A549 (cell line): Measurements from ENCODE around the gene CSNK2A1. TPM values are rescaled to one million over a fixed set of nuclear protein-coding genes. Genes with fewer than 3 reads are reported as not detected.

ENCODE experiments used
- ATAC-seq, 2 experiments: fragments of 200-7000 bp in 1 of 2; fragments of >200 bp in 1 of 2; cut with Nextera tagmentation in 1 of 2; cut with Tn5 transposase in 1 of 2; 3 replicates each; pipeline versions ENCODE4 v1.8.0 to v1.9.1; 2018 to 2020; ENCODE audit warnings: mild to moderate bottlenecking in 1 of 2, moderate library complexity in 1 of 2
- CTCF ChIA-PET: fragments of 300-600 bp; sonication (Branson Sonifier 250); formaldehyde crosslinking; extraction: SDS; loops from one replicate; lab custom pipeline; 2021; ENCODE audit warnings: antibody characterized with exemption, inconsistent platforms; lab: Yijun Ruan, JAX
- POLR2A ChIA-PET: fragments of 350-600 bp; formaldehyde crosslinking; extraction: SDS; loops from one replicate; lab custom pipeline; 2021; ENCODE audit warnings: antibody characterized with exemption, inconsistent platforms; lab: Yijun Ruan, JAX
- DNase-seq, 2 experiments: peaks; one replicate each; pipeline versions ENCODE4 v3.0.0 to v3.0.0-alpha.2; 2011 to 2016; ENCODE audit warnings: low read depth in 1 of 2, low spot score in 1 of 2
- FAIRE-seq: peaks from 2 replicates; lab custom pipeline; 2011; peaks lifted over from hg19 to GRCh38; lab: Jason Lieb, UNC
- H3K27ac ChIP-seq, 2 experiments: fragments of >200 bp; sonication (Bioruptor Twin); formaldehyde crosslinking; 3 replicates each; pipeline ENCODE4 v1.5.1; 2016 to 2017
- H3K4me1 ChIP-seq: fragments of >200 bp; sonication (Bioruptor Twin); formaldehyde crosslinking; 3 replicates; pipeline ENCODE4 v1.6.1; 2016
- H3K4me2 ChIP-seq: fragments of >200 bp; sonication (Bioruptor Twin); formaldehyde crosslinking; 3 replicates; pipeline ENCODE4 v1.6.1; 2016
- H3K4me3 ChIP-seq: fragments of >200 bp; sonication (Bioruptor Twin); formaldehyde crosslinking; 3 replicates; pipeline ENCODE4 v1.5.1; 2016
- H3K9me3 ChIP-seq: fragments of >200 bp; sonication (Bioruptor Twin); formaldehyde crosslinking; 3 replicates; pipeline ENCODE4 v1.6.1; 2016
- CEBPB ChIP-seq, 2 experiments: fragments of >200 bp in 1 of 2; sonication (Bioruptor Twin) in 1 of 2; formaldehyde crosslinking in 1 of 2; IDR thresholded peaks; 2 replicates each; pipeline ENCODE4 v1.6.1; 2012 to 2016
- CHD2 ChIP-seq: fragments of 150-350 bp; IDR thresholded peaks from 2 replicates; pipeline ENCODE4 v1.6.1; 2014; ENCODE audit warnings: low read length; ENCODE audit not compliant: partially characterized antibody
- EHMT2 ChIP-seq: fragments of 200-600 bp; sonication (generic); IDR thresholded peaks from 2 replicates; pipeline ENCODE4 v1.6.1; 2016; ENCODE audit warnings: antibody characterized with exemption, low read depth, mild to moderate bottlenecking, moderate library complexity
- EP300 ChIP-seq, 2 experiments: fragments of >200 bp; sonication (Bioruptor Twin); formaldehyde crosslinking; IDR thresholded peaks; 2 replicates in 1 of 2; 3 replicates in 1 of 2; pipeline ENCODE4 v1.6.1; 2016 to 2017
- FOSL2 ChIP-seq, 2 experiments: fragments of 450-650 bp in 1 of 2; fragments of >200 bp in 1 of 2; sonication (Bioruptor Twin) in 1 of 2; formaldehyde crosslinking; IDR thresholded peaks; 2 replicates each; pipeline versions ENCODE4 v1.5.0 to v1.6.1; 2016 to 2020; ENCODE audit warnings: mild to moderate bottlenecking in 1 of 2, moderate library complexity in 1 of 2
- GATA3 ChIP-seq: IDR thresholded peaks from 2 replicates; pipeline ENCODE4 v1.6.1; 2012; ENCODE audit warnings: borderline replicate concordance
- HEYL ChIP-seq: fragments of 250-450 bp; sonication (Bioruptor Pico); IDR thresholded peaks from 2 replicates; pipeline ENCODE4 v1.8.0; 2021; ENCODE audit warnings: mild to moderate bottlenecking, moderate library complexity
- HOXA7 ChIP-seq: fragments of 250-450 bp; sonication (Bioruptor Pico); IDR thresholded peaks from 2 replicates; pipeline ENCODE4 v1.5.0; 2020; ENCODE audit warnings: mild to moderate bottlenecking, moderate library complexity
- HOXB13 ChIP-seq: fragments of 250-450 bp; sonication (Bioruptor Pico); IDR thresholded peaks from 2 replicates; pipeline ENCODE4 v1.5.0; 2020; ENCODE audit warnings: low read depth, mild to moderate bottlenecking, moderate library complexity
- JUN ChIP-seq, 2 experiments: fragments of >200 bp; sonication (Bioruptor Twin); formaldehyde crosslinking; IDR thresholded peaks; 2 replicates in 1 of 2; 3 replicates in 1 of 2; pipeline ENCODE4 v1.6.1; 2016 to 2017
- JUNB ChIP-seq: fragments of >200 bp; sonication (Bioruptor Twin); formaldehyde crosslinking; IDR thresholded peaks from 2 replicates; pipeline ENCODE4 v1.6.1; 2016
- MAZ ChIP-seq: fragments of 150-350 bp; IDR thresholded peaks from 2 replicates; pipeline ENCODE4 v1.6.1; 2014; ENCODE audit warnings: antibody characterized with exemption, low read depth, low read length, borderline replicate concordance
- NFE2L2 ChIP-seq: fragments of 150-350 bp; conservative IDR thresholded peaks from 2 replicates; pipeline ENCODE4 v1.6.1; 2014; ENCODE audit warnings: low read length
- PHF8 ChIP-seq: fragments of 200-600 bp; sonication (generic); IDR thresholded peaks from 2 replicates; pipeline ENCODE4 v1.6.1; 2016; ENCODE audit warnings: low read depth, mild to moderate bottlenecking, antibody characterized with exemption, moderate library complexity, borderline replicate concordance
- POLR2A ChIP-seq: IDR thresholded peaks from 2 replicates; pipeline ENCODE4 v1.6.1; 2012; ENCODE audit warnings: mild to moderate bottlenecking, low read length
- POLR2AphosphoS2 ChIP-seq: conservative IDR thresholded peaks from 2 replicates; pipeline ENCODE4 v1.6.1; 2012; ENCODE audit warnings: low read length, improper control_type of control experiment, inconsistent platforms
- REST ChIP-seq: fragments of 200-600 bp; sonication (generic); IDR thresholded peaks from 2 replicates; pipeline ENCODE4 v1.6.1; 2016; ENCODE audit warnings: antibody characterized with exemption, mild to moderate bottlenecking, moderate library complexity
- RFX5 ChIP-seq: fragments of 450-650 bp; IDR thresholded peaks from 2 replicates; pipeline ENCODE4 v1.7.1; 2014; ENCODE audit warnings: antibody characterized with exemption, mild to moderate bottlenecking, moderate library complexity
- RNF2 ChIP-seq: fragments of 200-600 bp; sonication (generic); IDR thresholded peaks from 2 replicates; pipeline ENCODE4 v1.6.1; 2016; ENCODE audit warnings: low read depth, mild to moderate bottlenecking, antibody characterized with exemption, moderate library complexity, borderline replicate concordance
- SMC3 ChIP-seq: fragments of >200 bp; sonication (Bioruptor Twin); formaldehyde crosslinking; IDR thresholded peaks from 3 replicates; pipeline ENCODE4 v1.6.1; 2018; ENCODE audit warnings: inconsistent platforms
- SREBF2 ChIP-seq: fragments of 450-650 bp; IDR thresholded peaks from 2 replicates; pipeline ENCODE4 v1.6.1; 2014; ENCODE audit warnings: mild to moderate bottlenecking, moderate library complexity
- USF2 ChIP-seq: fragments of 450-650 bp; IDR thresholded peaks from 2 replicates; pipeline ENCODE4 v1.6.1; 2014; ENCODE audit warnings: antibody characterized with exemption
- WGBS: methylation state at CpG from one replicate; pipeline ENCODE4 v1.1.6; 2017; ENCODE audit errors: missing lambda C conversion rate; 5-methylcytosine and 5-hydroxymethylcytosine counted together
- polyA plus RNA-seq, 4 experiments: library from polyadenylated mRNA; depleted of rRNA in 3 of 4; stranded (reverse); fragments of >200 nt; fragmentation: RNase III in 1 of 4; extraction: RNeasy Plus Mini Kit Qiagen cat#74134 plus additional on column Dnase treatment in 1 of 4; gene quantifications; 2 replicates in 3 of 4; 3 replicates in 1 of 4; pipeline ENCODE4 v1.2.3, GENCODE V29; 2011 to 2017
- TF ChIP-seq, protein P1 (sequence below): IDR thresholded peaks from 2 replicates; pipeline ENCODE4 v1.6.1; 2012; ENCODE audit warnings: low read depth, borderline replicate concordance
- TF ChIP-seq, protein P2 (sequence below): fragments of >200 bp; sonication (Bioruptor Twin); formaldehyde crosslinking; IDR thresholded peaks from 3 replicates; pipeline ENCODE4 v1.5.1; 2016

Gene CSNK2A1
- polyA plus RNA-seq, 2 of the 4 experiments (the other 2 are of a cell fraction): 157 to 306 TPM

GRCh38 chr20:528923-529604 lies 14.5 kb downstream of the CSNK2A1 start:
- peak overlapping the region; percentile 82 for H3K27ac ChIP-seq
- no peak for TF ChIP-seq POLR2A
- TF ChIP-seq RFX5: no peak
- no peak for TF ChIP-seq MAZ
- TF ChIP-seq SMC3: no peak
- TF ChIP-seq HOXB13: no peak
- TF ChIP-seq RNF2: no peak
- TF ChIP-seq, protein P1, sequence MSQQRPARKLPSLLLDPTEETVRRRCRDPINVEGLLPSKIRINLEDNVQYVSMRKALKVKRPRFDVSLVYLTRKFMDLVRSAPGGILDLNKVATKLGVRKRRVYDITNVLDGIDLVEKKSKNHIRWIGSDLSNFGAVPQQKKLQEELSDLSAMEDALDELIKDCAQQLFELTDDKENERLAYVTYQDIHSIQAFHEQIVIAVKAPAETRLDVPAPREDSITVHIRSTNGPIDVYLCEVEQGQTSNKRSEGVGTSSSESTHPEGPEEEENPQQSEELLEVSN: no peak
- TF ChIP-seq HEYL: no peak
- TF ChIP-seq PHF8: no peak
- TF ChIP-seq CEBPB (IDR thresholded peaks at IDR 0.05): peak; percentile 42 to 59; a peak in 1 of 4 replicates
- no peak for TF ChIP-seq EHMT2
- TF ChIP-seq SREBF2: no peak
- TF ChIP-seq FOSL2 (IDR thresholded peaks at IDR 0.05): peak; percentile 88
- TF ChIP-seq FOSL2 (CRISPR knock-in tag; IDR thresholded peaks at IDR 0.05): peak; percentile 78
- peak; percentile 67 for TF ChIP-seq JUNB
- no peak for TF ChIP-seq CHD2
- peak in 1 of 2 experiments; percentile 48; a peak in 1 of 5 replicates for TF ChIP-seq JUN (IDR thresholded peaks at IDR 0.05)
- TF ChIP-seq, protein P2, sequence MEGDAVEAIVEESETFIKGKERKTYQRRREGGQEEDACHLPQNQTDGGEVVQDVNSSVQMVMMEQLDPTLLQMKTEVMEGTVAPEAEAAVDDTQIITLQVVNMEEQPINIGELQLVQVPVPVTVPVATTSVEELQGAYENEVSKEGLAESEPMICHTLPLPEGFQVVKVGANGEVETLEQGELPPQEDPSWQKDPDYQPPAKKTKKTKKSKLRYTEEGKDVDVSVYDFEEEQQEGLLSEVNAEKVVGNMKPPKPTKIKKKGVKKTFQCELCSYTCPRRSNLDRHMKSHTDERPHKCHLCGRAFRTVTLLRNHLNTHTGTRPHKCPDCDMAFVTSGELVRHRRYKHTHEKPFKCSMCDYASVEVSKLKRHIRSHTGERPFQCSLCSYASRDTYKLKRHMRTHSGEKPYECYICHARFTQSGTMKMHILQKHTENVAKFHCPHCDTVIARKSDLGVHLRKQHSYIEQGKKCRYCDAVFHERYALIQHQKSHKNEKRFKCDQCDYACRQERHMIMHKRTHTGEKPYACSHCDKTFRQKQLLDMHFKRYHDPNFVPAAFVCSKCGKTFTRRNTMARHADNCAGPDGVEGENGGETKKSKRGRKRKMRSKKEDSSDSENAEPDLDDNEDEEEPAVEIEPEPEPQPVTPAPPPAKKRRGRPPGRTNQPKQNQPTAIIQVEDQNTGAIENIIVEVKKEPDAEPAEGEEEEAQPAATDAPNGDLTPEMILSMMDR: no peak
- TF ChIP-seq GATA3: no peak
- TF ChIP-seq EP300 (IDR thresholded peaks at IDR 0.05): peak; percentile 46 to 50; a peak in 2 of 5 replicates
- TF ChIP-seq REST: no peak
- no peak for TF ChIP-seq HOXA7 (CRISPR knock-in tag)
- TF ChIP-seq, all 56 proteins: peak for 5
- FAIRE-seq (peak; percentile 43), DNase-seq (peak; percentile 58 to 65), ATAC-seq (peak; percentile 75 to 96)
- ChIA-PET POLR2A (interaction anchor here (1.3 kb wide), 1 partner anchor 15 kb away, joined by 3 read pairs; the partner anchor contains the start of gene CSNK2A1), CTCF (interaction anchor here (0.6 to 1.5 kb wide), 4 partner anchors 32 to 208 kb away, joined by 3 to 6 read pairs (median 5); no protein-coding TSS in a partner anchor)
- Histone ChIP-seq H3K9me3 (no peaks in the 10 kb centered on the region), H3K4me1 (peaks cover 59% of the 10 kb centered on the region), H3K4me3 (no peak overlapping the region), H3K4me2 (peak overlapping the region; percentile 51)
- 94% methylated on average over 7 of the region's 7 CpGs for WGBS

- POLR2A ChIA-PET: no interaction called here
- H3K27ac ChIP-seq: no peak overlapping the region; a peak in 1 of 6 replicates
- no peak overlapping the region for H3K4me2 ChIP-seq
- no peak for ATAC-seq
- CTCF ChIA-PET: no interaction called here
- no peak for FAIRE-seq
- peaks cover 45% of the 10 kb centered on the region for H3K4me1 ChIP-seq
- no peak overlapping the region for H3K4me3 ChIP-seq
- H3K9me3 ChIP-seq: no peaks in the 10 kb centered on the region
- DNase-seq: no peak
- WGBS: 69% methylated on average over 2 of the region's 2 CpGs
- no peak for TF ChIP-seq REST
- TF ChIP-seq RNF2: no peak
- no peak for TF ChIP-seq POLR2AphosphoS2
- TF ChIP-seq SREBF2: no peak
- no peak for TF ChIP-seq RFX5
- no peak for TF ChIP-seq PHF8
- TF ChIP-seq EHMT2: no peak
- TF ChIP-seq POLR2A: no peak
- TF ChIP-seq USF2: no peak
- TF ChIP-seq EP300 (IDR thresholded peaks at IDR 0.05): no peak
- no peak for TF ChIP-seq NFE2L2
Observed at GRCh38 chr20:527571-527886, 16.1 kb downstream of the CSNK2A1 start.
